Heart left ventricle (tissue), 13 donors: Measurements from ENCODE around the gene EGR2.

Source experiments
- POLR2A ChIP-seq, 2 donors: fragments of 450-650 bp; IDR thresholded peaks; one replicate each; pipeline ENCODE4 v1.6.1; 2017; ENCODE audit warnings: antibody characterized with exemption in 2 of 2, mild to moderate bottlenecking in 2 of 2, moderate library complexity in 2 of 2
- TF ChIP-seq, protein P1 (sequence below), 12 donors: fragments of 200-600 bp; sonication (generic) in 4 of 12; IDR thresholded peaks; one replicate each; pipeline versions ENCODE4 v1.5.0 to v1.8.0; 2018 to 2022; ENCODE audit warnings: antibody characterized with exemption in 12 of 12, mild to moderate bottlenecking in 5 of 12
- donor health status: ischemic (EF 13 %, LVEDD 7.1; RV severe dilation, severe dysfunction).
- donor health status: DM: no; HTN: yes; CAD: no.
- donor health status: DM: no; HTN: no; CAD: no.
- donor health status: ischemic (EF 25% LVEDD 6.9; RV normal size, moderate dysfunction).
- donor health status: ischemic (EF 25% LVEDD 5.7; RV mildly dilated, moderate dysfunction).
- donor health status: ischemic (EF 35%, LVEDD 5.7; RV mildly dilated, moderate dysfunction).
- donor health status: nonischemic (EF 11% LVEDD 7.7; RV severe dilation, severe dysfunction).
- donor health status: DM: yes; HTN: yes; CAD: no.
- donor health status: PGD.
- donor health status: ischemic (EF 29% LVEDD 5.4; RV normal size, mild dysfunction).
- donor health status: nonischemic (EF 23%, LVEDD 6.1; RV moderate dilation, normal function).

DNA sequence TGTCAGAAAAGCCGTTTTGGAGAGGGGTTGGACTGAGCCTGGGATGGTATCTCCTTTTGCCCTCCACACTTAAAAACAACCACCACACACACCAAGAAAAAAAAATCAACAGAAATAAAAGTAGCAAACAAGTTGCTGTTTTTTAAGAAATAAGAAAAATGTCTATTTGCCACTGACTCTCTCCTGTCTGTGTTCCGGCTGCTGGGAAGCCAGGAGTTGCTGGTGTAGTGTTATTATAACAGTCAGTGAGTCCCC, 163 bp downstream of the EGR2 start:
- TF ChIP-seq POLR2A (IDR thresholded peaks at IDR 0.05) = no peak
- TF ChIP-seq, protein P1, sequence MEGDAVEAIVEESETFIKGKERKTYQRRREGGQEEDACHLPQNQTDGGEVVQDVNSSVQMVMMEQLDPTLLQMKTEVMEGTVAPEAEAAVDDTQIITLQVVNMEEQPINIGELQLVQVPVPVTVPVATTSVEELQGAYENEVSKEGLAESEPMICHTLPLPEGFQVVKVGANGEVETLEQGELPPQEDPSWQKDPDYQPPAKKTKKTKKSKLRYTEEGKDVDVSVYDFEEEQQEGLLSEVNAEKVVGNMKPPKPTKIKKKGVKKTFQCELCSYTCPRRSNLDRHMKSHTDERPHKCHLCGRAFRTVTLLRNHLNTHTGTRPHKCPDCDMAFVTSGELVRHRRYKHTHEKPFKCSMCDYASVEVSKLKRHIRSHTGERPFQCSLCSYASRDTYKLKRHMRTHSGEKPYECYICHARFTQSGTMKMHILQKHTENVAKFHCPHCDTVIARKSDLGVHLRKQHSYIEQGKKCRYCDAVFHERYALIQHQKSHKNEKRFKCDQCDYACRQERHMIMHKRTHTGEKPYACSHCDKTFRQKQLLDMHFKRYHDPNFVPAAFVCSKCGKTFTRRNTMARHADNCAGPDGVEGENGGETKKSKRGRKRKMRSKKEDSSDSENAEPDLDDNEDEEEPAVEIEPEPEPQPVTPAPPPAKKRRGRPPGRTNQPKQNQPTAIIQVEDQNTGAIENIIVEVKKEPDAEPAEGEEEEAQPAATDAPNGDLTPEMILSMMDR (IDR thresholded peaks at IDR 0.05) = no peak
